Vagina (tissue), 2 donors: ENCODE data around the gene CLIC3.

Experiments used
- POLR2AphosphoS5 ChIP-seq, 2 donors: sonication (generic); formaldehyde crosslinking; IDR thresholded peaks; one replicate each; pipeline ENCODE4 v1.9.0; 2017; ENCODE audit warnings: antibody characterized with exemption in 2 of 2, mild to moderate bottlenecking in 2 of 2, low read depth in 1 of 2; ENCODE audit not compliant: insufficient read depth in 1 of 2
- TF ChIP-seq, protein P1 (sequence below), 3 experiments: fragments of 450-650 bp in 2 of 3; fragments of 200-600 bp in 1 of 3; sonication (generic) in 1 of 3; IDR thresholded peaks; one replicate each; pipeline ENCODE4 v1.5.1; 2017 to 2019; ENCODE audit warnings: antibody characterized with exemption in 3 of 3, mild to moderate bottlenecking in 2 of 3, moderate library complexity in 2 of 3

DNA sequence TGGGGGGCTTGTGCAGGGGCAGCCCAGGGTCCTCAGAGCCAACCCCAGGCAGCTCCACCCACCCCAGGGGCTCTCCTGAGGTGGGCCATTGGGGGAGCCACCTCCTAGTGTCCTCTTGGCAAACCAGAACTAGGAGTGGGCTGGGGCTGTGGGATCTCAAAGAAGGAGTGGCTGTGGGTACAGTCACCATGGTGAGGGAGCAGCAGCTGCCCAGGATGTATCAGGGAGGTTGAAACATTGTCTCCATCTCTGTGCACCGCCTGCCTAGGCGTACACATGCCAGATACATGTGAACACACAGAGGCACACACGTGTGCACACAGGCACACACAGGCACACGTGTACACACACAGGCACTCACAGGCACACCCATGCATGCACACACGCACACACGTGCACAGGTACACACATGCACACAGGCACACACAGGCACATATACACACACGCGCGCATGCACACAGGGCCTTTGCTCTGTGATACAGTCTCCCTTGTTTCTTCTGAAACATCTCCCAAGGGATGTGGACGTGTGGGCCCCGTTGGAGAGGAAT is 33.6 kb downstream of the CLIC3 start:
- TF ChIP-seq, protein P1, sequence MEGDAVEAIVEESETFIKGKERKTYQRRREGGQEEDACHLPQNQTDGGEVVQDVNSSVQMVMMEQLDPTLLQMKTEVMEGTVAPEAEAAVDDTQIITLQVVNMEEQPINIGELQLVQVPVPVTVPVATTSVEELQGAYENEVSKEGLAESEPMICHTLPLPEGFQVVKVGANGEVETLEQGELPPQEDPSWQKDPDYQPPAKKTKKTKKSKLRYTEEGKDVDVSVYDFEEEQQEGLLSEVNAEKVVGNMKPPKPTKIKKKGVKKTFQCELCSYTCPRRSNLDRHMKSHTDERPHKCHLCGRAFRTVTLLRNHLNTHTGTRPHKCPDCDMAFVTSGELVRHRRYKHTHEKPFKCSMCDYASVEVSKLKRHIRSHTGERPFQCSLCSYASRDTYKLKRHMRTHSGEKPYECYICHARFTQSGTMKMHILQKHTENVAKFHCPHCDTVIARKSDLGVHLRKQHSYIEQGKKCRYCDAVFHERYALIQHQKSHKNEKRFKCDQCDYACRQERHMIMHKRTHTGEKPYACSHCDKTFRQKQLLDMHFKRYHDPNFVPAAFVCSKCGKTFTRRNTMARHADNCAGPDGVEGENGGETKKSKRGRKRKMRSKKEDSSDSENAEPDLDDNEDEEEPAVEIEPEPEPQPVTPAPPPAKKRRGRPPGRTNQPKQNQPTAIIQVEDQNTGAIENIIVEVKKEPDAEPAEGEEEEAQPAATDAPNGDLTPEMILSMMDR (IDR thresholded peaks at IDR 0.05) = no peak
- TF ChIP-seq POLR2AphosphoS5 (IDR thresholded peaks at IDR 0.05; ENCODE audit: insufficient read depth in 1 of 2, low read depth in 1 of 2) = no peak
